ENCODE results near the gene HEMK1.

GRCh38 chr3:50549226-50549625, 20.1 kb upstream of the HEMK1 start:
- TF ChIP-seq CTCF (IDR thresholded peaks at IDR 0.05): no peak
- TF ChIP-seq POLR2A (IDR thresholded peaks at IDR 0.05): no peak

Data from body of pancreas (tissue), 4 donors.